HepG2 (cell line): ENCODE data around the gene SDC4. TPM values are rescaled to one million over a fixed set of nuclear protein-coding genes. Genes with fewer than 3 reads are reported as not detected.

Experiments used
- ATAC-seq: fragments of 200-7000 bp; cut with Tn5 transposase; 3 replicates; pipeline ENCODE4 v1.9.1; 2020; ENCODE audit warnings: mild to moderate bottlenecking, moderate library complexity
- BruUV-seq: library from RNA; stranded (reverse); fragments of 400-500 nt; replicated peaks from 2 replicates; lab custom pipeline; 2021; lab: Mats Ljungman, UMichigan
- CTCF ChIA-PET: fragments of 300-600 bp; formaldehyde crosslinking; extraction: SDS; loops from one replicate; lab custom pipeline; 2021; ENCODE audit warnings: low total read pairs, inconsistent platforms, low intra/inter-chr PET ratio; lab: Yijun Ruan, JAX
- POLR2A ChIA-PET: fragments of 350-600 bp; sonication (Branson Sonifier 250); formaldehyde crosslinking; loops from one replicate; lab custom pipeline; 2020; ENCODE audit warnings: antibody characterized with exemption, inconsistent platforms; lab: Yijun Ruan, JAX
- DNase-seq: peaks from one replicate; pipeline ENCODE4 v3.0.0-alpha.2; 2015; ENCODE audit warnings: low spot score
- FAIRE-seq: peaks from 3 replicates; lab custom pipeline; 2011; peaks lifted over from hg19 to GRCh38; lab: Jason Lieb, UNC
- H2AFZ ChIP-seq: one replicate; pipeline ENCODE4 v1.6.1; 2011; ENCODE audit warnings: low read length, inconsistent platforms
- H3K27ac ChIP-seq: fragments of 300-600 bp; 3 replicates; pipeline ENCODE4 v1.8.0; 2011; ENCODE audit warnings: mixed run types, mild to moderate bottlenecking, mixed read lengths, low read length, inconsistent platforms; ENCODE audit not compliant: insufficient read depth; ENCODE audit errors: extremely low read length
- H3K27me3 ChIP-seq, 2 experiments: fragments of 200-600 bp in 1 of 2; 2 replicates in 1 of 2; 3 replicates in 1 of 2; pipeline versions ENCODE4 v1.6.0 to v1.8.0; 2011; ENCODE audit warnings: low read length in 2 of 2, mild to moderate bottlenecking in 2 of 2, moderate library complexity in 2 of 2, inconsistent platforms in 1 of 2; ENCODE audit not compliant: insufficient read depth in 2 of 2, control insufficient read depth in 1 of 2
- H3K36me3 ChIP-seq, 2 experiments: fragments of 200-600 bp in 1 of 2; replicated peaks in 1 of 2; 2 replicates in 1 of 2; 3 replicates in 1 of 2; pipeline versions ENCODE4 v1.5.1 to v1.8.0; 2011; ENCODE audit warnings: low read length in 2 of 2, inconsistent platforms in 1 of 2; ENCODE audit not compliant: insufficient read depth in 2 of 2, control insufficient read depth in 1 of 2
- H3K4me1 ChIP-seq: 2 replicates; pipeline ENCODE4 v1.5.1; 2012; ENCODE audit warnings: low read length, inconsistent platforms; ENCODE audit not compliant: insufficient read depth
- H3K4me2 ChIP-seq: 2 replicates; pipeline ENCODE4 v1.6.0; 2011; ENCODE audit warnings: low read depth, low read length, inconsistent platforms
- H3K4me3 ChIP-seq, 3 experiments: fragments of 200-600 bp in 1 of 3; sonication (generic), shearing (Covaris generic) in 1 of 3; replicated peaks in 1 of 3; 2 replicates each; pipeline ENCODE4 v1.5.1; 2011 to 2016; ENCODE audit warnings: low read length in 3 of 3, inconsistent platforms in 2 of 3, low read depth in 2 of 3, mild to moderate bottlenecking in 2 of 3, control low read depth in 1 of 3, mixed read lengths in 1 of 3; ENCODE audit not compliant: insufficient read depth in 1 of 3
- H3K79me2 ChIP-seq: one replicate; pipeline ENCODE4 v1.6.1; 2011; ENCODE audit warnings: low read length, inconsistent platforms; ENCODE audit not compliant: insufficient read depth
- H3K9ac ChIP-seq: 2 replicates; pipeline ENCODE4 v1.6.0; 2011; ENCODE audit warnings: mild to moderate bottlenecking, low read depth, low read length, inconsistent platforms; ENCODE audit not compliant: insufficient read depth
- H3K9me3 ChIP-seq: 2 replicates; pipeline ENCODE4 v1.5.1; 2012; ENCODE audit warnings: mild to moderate bottlenecking, low read length
- H4K20me1 ChIP-seq: 2 replicates; pipeline ENCODE4 v1.6.0; 2011; ENCODE audit warnings: inconsistent platforms, mild to moderate bottlenecking, low read length, moderate library complexity; ENCODE audit not compliant: insufficient read depth
- AGO2 ChIP-seq: fragments of 200-400 bp; formaldehyde crosslinking; optimal IDR thresholded peaks from 2 replicates; pipeline ENCODE3; 2017; ENCODE audit warnings: mild to moderate bottlenecking, low read depth, low read length, moderate library complexity
- DZIP1 ChIP-seq: sonication (generic); formaldehyde crosslinking; IDR thresholded peaks from 2 replicates; pipeline ENCODE4 v1.5.0; 2020; ENCODE audit warnings: mild to moderate bottlenecking, missing genetic modification reagents
- ELF4 ChIP-seq: sonication (generic); formaldehyde crosslinking; IDR thresholded peaks from 2 replicates; pipeline ENCODE4 v1.5.0; 2020; ENCODE audit warnings: missing genetic modification reagents, mild to moderate bottlenecking, moderate library complexity, borderline replicate concordance
- IKZF4 ChIP-seq: sonication (generic); formaldehyde crosslinking; IDR thresholded peaks from 2 replicates; pipeline ENCODE4 v1.5.1; 2020; ENCODE audit warnings: borderline replicate concordance, mild to moderate bottlenecking, low read depth, missing genetic modification reagents; ENCODE audit errors: not compliant biosample characterization
- RBM22 ChIP-seq: fragments of 200-400 bp; formaldehyde crosslinking; optimal IDR thresholded peaks from 2 replicates; pipeline ENCODE3; 2017; ENCODE audit warnings: mild to moderate bottlenecking, low read length, moderate library complexity
- ZFYVE20 ChIP-seq: sonication (generic); formaldehyde crosslinking; IDR thresholded peaks from 2 replicates; pipeline ENCODE4 v1.8.0; 2023; ENCODE audit warnings: low read depth, mild to moderate bottlenecking, moderate library complexity, missing genetic modification reagents, borderline replicate concordance
- ZNF614 ChIP-seq: IDR thresholded peaks from 2 replicates; pipeline ENCODE4 v1.6.1; 2018; ENCODE audit warnings: missing biosample characterization, missing genetic modification reagents, inconsistent platforms, borderline replicate concordance
- ZNF768 ChIP-seq: sonication (generic); formaldehyde crosslinking; IDR thresholded peaks from 2 replicates; pipeline ENCODE4 v1.4.0; 2020; ENCODE audit warnings: missing genetic modification reagents
- ZNF790 ChIP-seq: sonication (generic); formaldehyde crosslinking; IDR thresholded peaks from 2 replicates; pipeline ENCODE4 v1.8.0; 2022; ENCODE audit warnings: missing genetic modification reagents, mild to moderate bottlenecking, borderline replicate concordance
- ZSCAN20 ChIP-seq: sonication (generic); formaldehyde crosslinking; IDR thresholded peaks from 2 replicates; pipeline ENCODE4 v1.4.0; 2020; ENCODE audit warnings: missing genetic modification reagents, mild to moderate bottlenecking, borderline replicate concordance
- WGBS: methylation state at CpG from one replicate; pipeline ENCODE4 v1.1.6; 2017; ENCODE audit warnings: low lambda C conversion rate; 5-methylcytosine and 5-hydroxymethylcytosine counted together
- in situ Hi-C: cut with HindIII; loops from 2 replicates; pipeline ENCODE4 v1.10.0; 2017; ENCODE audit warnings: low pct_unique_long_range_greater_than_20kb; ENCODE audit not compliant: extremely low pct_ligation_motif_present
- intact Hi-C: fragments of 100-400 bp; cut with micrococcal nuclease; formaldehyde crosslinking; loops from one replicate; pipeline ENCODE4 v1.10.0; 2022; ENCODE audit not compliant: unreplicated experiment
- polyA plus RNA-seq, 8 experiments: library from polyadenylated mRNA; depleted of rRNA in 3 of 8; stranded (reverse) in 7 of 8; unstranded in 1 of 8; fragments of >200 nt; fragmentation: Illumina TruSeq in 4 of 8; extraction: Trizol in 4 of 8; gene quantifications; 2 replicates each; pipeline versions ENCODE4 v1.2.1 to v1.2.3, GENCODE V29; 2011 to 2016; ENCODE audit warnings: low read depth in 4 of 8, missing spikeins in 1 of 8, mixed read lengths in 1 of 8; ENCODE audit not compliant: insufficient read depth in 1 of 8
- total RNA-seq, 5 experiments: library from RNA; depleted of rRNA; stranded (reverse); fragments of >200 nt; fragmentation: Illumina TruSeq; extraction: Trizol; gene quantifications; 2 replicates each; pipeline ENCODE4 v1.2.3, GENCODE V29; 2016; ENCODE audit warnings: low read depth in 1 of 5
- TF ChIP-seq, protein P1 (sequence below): sonication (generic); formaldehyde crosslinking; IDR thresholded peaks from 2 replicates; pipeline ENCODE4 v1.4.0; 2020; ENCODE audit warnings: missing genetic modification reagents

Gene SDC4
- total and polyA plus RNA-seq, 2 of the 13 experiments (the other 11 are each of a cell fraction or from before 2014, with no cell fraction given): 49.0 to 65.1 TPM

- WGBS: 96% methylated on average over 4 of the region's 4 CpGs
- no peak for DNase-seq
- Histone ChIP-seq H3K9ac (no peak overlapping the region), H3K9me3 (no peaks in the 10 kb centered on the region), H3K79me2 (no peaks in the 10 kb centered on the region), H3K27ac (no peak overlapping the region), H3K36me3 (peaks cover 42 to 62% of the 10 kb centered on the region in 2 experiments), H3K4me1 (no peaks in the 10 kb centered on the region), H3K4me2 (no peak overlapping the region), H3K27me3 (no peaks in the 10 kb centered on the region), H3K4me3 (no peak overlapping the region), H4K20me1 (no peaks in the 10 kb centered on the region), H2AFZ (no peak overlapping the region)
- ChIA-PET CTCF (no interaction called here), POLR2A (interaction anchor here (1.0 to 6.7 kb wide), 6 partner anchors 8 to 34 kb away, joined by 3 to 72 read pairs (median 6); partner anchors contain the start of genes SDC4 and SYS1)
- FAIRE-seq: no peak
- no peak for ATAC-seq
- intact Hi-C loops (no loop called here), in situ Hi-C loops (no loop called here)
- TF ChIP-seq ZFYVE20 (CRISPR knock-in tag) (no peak), ZNF614 (no peak), IKZF4 (CRISPR knock-in tag) (no peak), DZIP1 (no peak)
- BruUV-seq: no TSS peak
Measured at GRCh38 chr20:45328451-45328850, 19.8 kb downstream of the SDC4 start.

- H3K36me3 ChIP-seq: peaks cover 30 to 36% of the 10 kb centered on the region in 2 experiments
- FAIRE-seq (no peak), DNase-seq (no peak), ATAC-seq (no peak; the same call in 2 of the 3 replicates)
- no peak overlapping the region for H2AFZ ChIP-seq
- WGBS: 90% methylated on average over 6 of the region's 6 CpGs
- H4K20me1 ChIP-seq: no peaks in the 10 kb centered on the region
- in situ Hi-C loops: no loop called here
- ChIA-PET POLR2A (interaction anchor here (1.6 to 6.7 kb wide), 6 partner anchors 11 to 111 kb away, joined by 3 to 74 read pairs (median 62); partner anchors contain the start of genes SDC4 and SYS1), CTCF (no interaction called here)
- no peaks in the 10 kb centered on the region for H3K27me3 ChIP-seq
- intact Hi-C loops: no loop called here
- BruUV-seq: no TSS peak
- no peak overlapping the region for H3K4me2 ChIP-seq
- H3K9me3 ChIP-seq: no peaks in the 10 kb centered on the region
- no peak overlapping the region for H3K27ac ChIP-seq
- H3K4me3 ChIP-seq: no peak overlapping the region
- no peaks in the 10 kb centered on the region for H3K79me2 ChIP-seq
- TF ChIP-seq ELF4 (CRISPR knock-in tag) (no peak), ZNF768 (CRISPR knock-in tag) (peak; percentile 22; the same call in 1 of the 2 replicates), ZSCAN20 (CRISPR knock-in tag) (no peak), AGO2 (peak; percentile 54), ZNF790 (no peak), RBM22 (peak; percentile 64)
- TF ChIP-seq, protein P1, sequence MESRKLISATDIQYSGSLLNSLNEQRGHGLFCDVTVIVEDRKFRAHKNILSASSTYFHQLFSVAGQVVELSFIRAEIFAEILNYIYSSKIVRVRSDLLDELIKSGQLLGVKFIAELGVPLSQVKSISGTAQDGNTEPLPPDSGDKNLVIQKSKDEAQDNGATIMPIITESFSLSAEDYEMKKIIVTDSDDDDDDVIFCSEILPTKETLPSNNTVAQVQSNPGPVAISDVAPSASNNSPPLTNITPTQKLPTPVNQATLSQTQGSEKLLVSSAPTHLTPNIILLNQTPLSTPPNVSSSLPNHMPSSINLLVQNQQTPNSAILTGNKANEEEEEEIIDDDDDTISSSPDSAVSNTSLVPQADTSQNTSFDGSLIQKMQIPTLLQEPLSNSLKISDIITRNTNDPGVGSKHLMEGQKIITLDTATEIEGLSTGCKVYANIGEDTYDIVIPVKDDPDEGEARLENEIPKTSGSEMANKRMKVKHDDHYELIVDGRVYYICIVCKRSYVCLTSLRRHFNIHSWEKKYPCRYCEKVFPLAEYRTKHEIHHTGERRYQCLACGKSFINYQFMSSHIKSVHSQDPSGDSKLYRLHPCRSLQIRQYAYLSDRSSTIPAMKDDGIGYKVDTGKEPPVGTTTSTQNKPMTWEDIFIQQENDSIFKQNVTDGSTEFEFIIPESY: peak; percentile 31; the same call in 1 of the 2 replicates
- no peak overlapping the region for H3K9ac ChIP-seq
- no peaks in the 10 kb centered on the region for H3K4me1 ChIP-seq
Measured at GRCh38 chr20:45325371-45325770, 22.9 kb downstream of the SDC4 start.
